GM13977 (cell line): ENCODE data around the gene USP7.

Experiments used
- DNase-seq: peaks from one replicate; pipeline ENCODE4 v3.0.0; 2012; ENCODE audit warnings: low spot score
- CTCF ChIP-seq: IDR thresholded peaks from 2 replicates; pipeline ENCODE4 v1.5.1; 2012; ENCODE audit warnings: mild to moderate bottlenecking, control low read depth; ENCODE audit not compliant: insufficient read depth; ENCODE audit errors: extremely low read depth, missing control alignments
- in situ Hi-C: fragments of 300-500 bp; cut with MboI; formaldehyde crosslinking; loops from one replicate; pipeline ENCODE4 v1.12.0; 2022; ENCODE audit warnings: low sequenced_read_pairs, low pct_unique_long_range_greater_than_20kb, mixed read lengths, inconsistent platforms; ENCODE audit not compliant: unreplicated experiment

Gene USP7

GRCh38 chr16:8858994-8859912 lies 104.5 kb downstream of the USP7 start:
- no peak for TF ChIP-seq CTCF
- in situ Hi-C loops: no loop called here
- DNase-seq: no peak

- TF ChIP-seq CTCF: no peak
- DNase-seq: no peak
- in situ Hi-C loops: no loop called here
Measured at GRCh38 chr16:8855972-8856371, 107.7 kb downstream of the USP7 start.

GRCh38 chr16:8855051-8855786 lies 108.5 kb downstream of the USP7 start:
- no peak for DNase-seq
- in situ Hi-C loops: no loop called here
- TF ChIP-seq CTCF: no peak

GRCh38 chr16:8854298-8854948 lies 109.3 kb downstream of the USP7 start:
- in situ Hi-C loops: no loop called here
- TF ChIP-seq CTCF: no peak
- no peak for DNase-seq

- no peak for DNase-seq
- in situ Hi-C loops: no loop called here
- TF ChIP-seq CTCF: no peak
Measured at GRCh38 chr16:8853611-8854010, 110.1 kb downstream of the USP7 start.

- in situ Hi-C loops: no loop called here
- TF ChIP-seq CTCF: no peak
- no peak for DNase-seq
Measured at GRCh38 chr16:8853150-8853549, 110.6 kb downstream of the USP7 start.
